Spleen (tissue), 11 donors: ENCODE results near the gene SSR3. TPM values are rescaled to one million over a fixed set of nuclear protein-coding genes. Genes with fewer than 3 reads are reported as not detected.

Experiments
- DNase-seq: peaks from one replicate; pipeline ENCODE4 v3.0.0-alpha.2; 2020
- H3K27ac ChIP-seq, 8 donors: fragments of 200-600 bp; sonication (generic) in 7 of 8; 1 replicate in 4 of 8; 2 replicates in 4 of 8; pipeline versions ENCODE4 v1.5.0 to v1.8.0; 2016 to 2021; ENCODE audit warnings: inconsistent platforms in 4 of 8, mild to moderate bottlenecking in 4 of 8, moderate library complexity in 1 of 8
- H3K27me3 ChIP-seq, 7 donors: fragments of 200-600 bp; sonication (generic) in 6 of 7; replicated peaks in 1 of 7; 1 replicate in 4 of 7; 2 replicates in 3 of 7; pipeline versions ENCODE4 v1.5.0 to v1.8.0; 2016 to 2021; ENCODE audit warnings: inconsistent platforms in 3 of 7, mild to moderate bottlenecking in 1 of 7
- H3K36me3 ChIP-seq, 6 donors: fragments of 200-600 bp; sonication (generic) in 5 of 6; 1 replicate in 4 of 6; 2 replicates in 2 of 6; pipeline versions ENCODE4 v1.5.0 to v1.8.0; 2016 to 2021; ENCODE audit warnings: inconsistent platforms in 2 of 6
- H3K4me1 ChIP-seq, 6 donors: fragments of 200-600 bp; sonication (generic) in 5 of 6; 1 replicate in 3 of 6; 2 replicates in 3 of 6; pipeline versions ENCODE4 v1.5.0 to v1.8.0; 2016 to 2021; ENCODE audit warnings: inconsistent platforms in 3 of 6
- H3K4me3 ChIP-seq, 8 donors: fragments of 200-600 bp; sonication (generic) in 7 of 8; 1 replicate in 4 of 8; 2 replicates in 4 of 8; pipeline versions ENCODE4 v1.5.0 to v1.8.0; 2016 to 2021; ENCODE audit warnings: inconsistent platforms in 4 of 8, mild to moderate bottlenecking in 4 of 8, moderate library complexity in 2 of 8
- H3K9me3 ChIP-seq, 8 donors: fragments of 200-600 bp; sonication (generic) in 7 of 8; 1 replicate in 4 of 8; 2 replicates in 4 of 8; pipeline versions ENCODE4 v1.5.0 to v1.8.0; 2016 to 2021; ENCODE audit warnings: inconsistent platforms in 4 of 8
- POLR2A ChIP-seq, 3 donors: fragments of 450-650 bp; IDR thresholded peaks; one replicate each; pipeline ENCODE4 v1.5.1; 2017; ENCODE audit warnings: antibody characterized with exemption in 3 of 3, mild to moderate bottlenecking in 1 of 3
- POLR2AphosphoS5 ChIP-seq, 3 donors: sonication (generic); formaldehyde crosslinking; IDR thresholded peaks; one replicate each; pipeline ENCODE4 v1.5.1; 2017; ENCODE audit warnings: antibody characterized with exemption in 3 of 3
- WGBS, 5 donors: extraction: QIAGEN DNeasy Blood & Tissue Kit in 3 of 5; methylation state at CpG; one replicate each; pipeline versions ENCODE4 v1.1.5 to v1.1.7; 2013 to 2018; 5-methylcytosine and 5-hydroxymethylcytosine counted together
- intact Hi-C: fragments of 100-400 bp; cut with DNase I; formaldehyde crosslinking; loops from one replicate; pipeline ENCODE4 v1.15.0; 2023; ENCODE audit warnings: low total_unique reads
- polyA plus RNA-seq, 3 donors: library from polyadenylated mRNA; stranded (reverse); fragments of 200-250 nt; gene quantifications; one replicate each; pipeline ENCODE4 v1.2.1, GENCODE V29; 2013
- total RNA-seq, 7 donors: library from RNA; depleted of rRNA in 3 of 7; stranded (reverse); fragments of >200 nt in 3 of 7; fragmentation: NEBNext Ultra II Directional in 4 of 7; extraction: Animal tissue kit (Norgen Biotek cat#: 25700) in 4 of 7; gene quantifications; one replicate each; pipeline versions ENCODE4 v1.1.0 to v1.2.1, GENCODE V29; 2016 to 2021
- TF ChIP-seq, protein P1 (sequence below), 11 experiments: fragments of 200-600 bp in 7 of 11; fragments of 450-650 bp in 4 of 11; sonication (generic) in 4 of 11; IDR thresholded peaks in 8 of 11; conservative IDR thresholded peaks in 3 of 11; 1 replicate in 7 of 11; 2 replicates in 4 of 11; pipeline versions ENCODE4 v1.4.0 to v1.8.0; 2016 to 2021; ENCODE audit warnings: antibody characterized with exemption in 11 of 11, inconsistent platforms in 4 of 11, mild to moderate bottlenecking in 1 of 11
- donor health status: healthy with polysubstance abuse.
- donor health status: DM: no; HTN: no; CAD: no; lungs with moderate emphysema.
- donor health status: DM: no; HTN: no; CAD: no.
- donor health status: Bipolar disorder and iron deficiency.
- donor health status: healthy.
- donor health status: DM: no; HTN: no; CAD: no.
- donor health status: DM: yes; HTN: yes; CAD: no.

SSR3 gene
- total and polyA plus RNA-seq, 10 donors, result 36.6 to 123 (median 96.7) TPM

DNA sequence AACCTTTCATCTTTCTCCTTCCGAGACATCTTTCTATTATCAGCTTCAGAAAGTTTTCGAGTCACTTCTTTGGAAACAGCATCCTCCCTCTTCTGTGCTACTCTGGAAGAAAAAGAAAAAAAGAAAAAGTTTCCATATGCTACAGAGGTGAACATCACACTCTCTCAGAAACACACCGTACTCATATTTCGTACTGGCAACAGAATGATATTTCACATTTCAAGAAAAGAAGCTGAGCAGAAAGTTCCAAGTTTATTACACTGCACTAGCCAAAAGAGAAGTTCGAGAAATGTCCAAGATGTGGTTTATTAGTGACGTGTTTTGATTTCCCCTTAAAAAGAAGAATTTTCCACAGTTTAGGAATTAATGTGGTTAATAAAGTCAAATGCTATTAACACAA, 6.0 kb downstream of the SSR3 start:
- Histone ChIP-seq H3K9me3 (no peaks in the 10 kb centered on the region), H3K27me3 (no peaks in the 10 kb centered on the region), H3K27ac (peak overlapping the region in 1 of 8 donors; percentile 4), H3K4me3 (no peak overlapping the region), H3K36me3 (peaks cover 0 to 93% (median 48%) of the 10 kb centered on the region in 6 donors), H3K4me1 (peaks cover 15 to 87% (median 51%) of the 10 kb centered on the region in 6 donors)
- intact Hi-C loops, result no loop called here
- WGBS, 5 donors, result 73 to 88% (median 81%) methylated on average over 6 of the region's 6 CpGs
- DNase-seq, result no peak
- TF ChIP-seq POLR2A (IDR thresholded peaks at IDR 0.05), result no peak
- TF ChIP-seq, protein P1, sequence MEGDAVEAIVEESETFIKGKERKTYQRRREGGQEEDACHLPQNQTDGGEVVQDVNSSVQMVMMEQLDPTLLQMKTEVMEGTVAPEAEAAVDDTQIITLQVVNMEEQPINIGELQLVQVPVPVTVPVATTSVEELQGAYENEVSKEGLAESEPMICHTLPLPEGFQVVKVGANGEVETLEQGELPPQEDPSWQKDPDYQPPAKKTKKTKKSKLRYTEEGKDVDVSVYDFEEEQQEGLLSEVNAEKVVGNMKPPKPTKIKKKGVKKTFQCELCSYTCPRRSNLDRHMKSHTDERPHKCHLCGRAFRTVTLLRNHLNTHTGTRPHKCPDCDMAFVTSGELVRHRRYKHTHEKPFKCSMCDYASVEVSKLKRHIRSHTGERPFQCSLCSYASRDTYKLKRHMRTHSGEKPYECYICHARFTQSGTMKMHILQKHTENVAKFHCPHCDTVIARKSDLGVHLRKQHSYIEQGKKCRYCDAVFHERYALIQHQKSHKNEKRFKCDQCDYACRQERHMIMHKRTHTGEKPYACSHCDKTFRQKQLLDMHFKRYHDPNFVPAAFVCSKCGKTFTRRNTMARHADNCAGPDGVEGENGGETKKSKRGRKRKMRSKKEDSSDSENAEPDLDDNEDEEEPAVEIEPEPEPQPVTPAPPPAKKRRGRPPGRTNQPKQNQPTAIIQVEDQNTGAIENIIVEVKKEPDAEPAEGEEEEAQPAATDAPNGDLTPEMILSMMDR (IDR thresholded peaks at IDR 0.05 in 8 of 11, conservative IDR thresholded peaks at IDR 0.05 in 3 of 11), result no peak
- no peak for TF ChIP-seq POLR2AphosphoS5 (IDR thresholded peaks at IDR 0.05)

DNA sequence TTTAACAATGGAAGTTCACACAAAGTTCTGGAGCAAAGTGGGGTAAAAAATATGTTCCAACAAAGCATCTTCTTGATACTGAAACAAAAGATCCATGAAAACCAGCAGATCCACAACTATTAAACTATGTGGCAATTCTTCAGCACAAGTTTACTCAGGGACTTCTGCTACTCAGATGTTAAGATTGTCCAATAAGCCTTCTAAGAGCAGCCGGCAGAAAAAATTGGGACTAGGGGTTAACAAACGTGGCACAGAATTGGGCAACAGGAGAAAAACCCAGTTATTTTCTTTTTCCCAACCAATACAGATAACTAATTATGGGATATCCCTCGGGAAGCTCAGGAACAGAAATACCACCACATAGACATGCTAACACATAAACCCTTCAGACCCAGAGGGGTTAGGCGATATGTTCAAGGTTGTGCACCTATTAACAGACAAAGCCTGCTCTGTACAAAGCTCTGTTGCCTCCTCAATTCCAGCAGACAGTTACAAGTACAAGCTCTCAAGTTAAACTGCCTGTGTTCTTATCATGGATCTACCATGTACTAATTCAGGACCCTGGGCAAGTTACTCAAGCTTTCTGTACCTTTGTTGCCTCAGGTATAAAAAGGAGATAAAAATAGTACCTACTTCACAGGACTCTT, 6.8 kb downstream of the SSR3 start:
- 83 to 90% (median 85%) methylated on average over 4 of the region's 4 CpGs for WGBS, 5 donors
- intact Hi-C loops, result no loop called here
- Histone ChIP-seq H3K9me3 (no peaks in the 10 kb centered on the region), H3K27ac (peak overlapping the region in 2 of 8 donors; percentile 3 to 4), H3K4me3 (no peak overlapping the region), H3K27me3 (no peaks in the 10 kb centered on the region), H3K36me3 (peaks cover 0 to 100% (median 55%) of the 10 kb centered on the region in 6 donors), H3K4me1 (peaks cover 8 to 87% (median 46%) of the 10 kb centered on the region in 6 donors)
- DNase-seq, result no peak
- TF ChIP-seq, protein P1 (IDR thresholded peaks at IDR 0.05 in 8 of 11, conservative IDR thresholded peaks at IDR 0.05 in 3 of 11), result no peak
- TF ChIP-seq POLR2A (IDR thresholded peaks at IDR 0.05), result no peak
- no peak for TF ChIP-seq POLR2AphosphoS5 (IDR thresholded peaks at IDR 0.05)

DNA sequence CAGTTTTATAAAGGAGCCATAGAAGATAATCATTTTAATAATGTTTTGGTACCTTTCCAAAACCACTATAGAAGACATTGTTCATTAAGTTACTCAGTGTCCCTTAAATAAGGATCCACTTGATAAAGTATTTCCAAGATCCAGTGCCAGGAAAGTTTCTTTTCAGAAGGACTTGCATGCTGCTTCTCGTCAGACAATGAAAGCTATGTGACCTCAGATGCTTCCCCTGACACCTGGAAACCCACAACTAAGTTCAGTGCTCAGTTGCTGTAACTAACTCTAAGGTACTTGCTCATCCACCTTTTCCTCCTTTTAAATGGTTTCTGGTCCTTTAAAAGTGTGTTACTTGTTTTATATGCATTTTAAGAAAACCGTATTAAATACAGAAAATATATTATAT, 7.3 kb downstream of the SSR3 start:
- Histone ChIP-seq H3K36me3 (peaks cover 0 to 100% (median 60%) of the 10 kb centered on the region in 6 donors), H3K4me1 (peaks cover 5 to 87% (median 41%) of the 10 kb centered on the region in 6 donors), H3K27me3 (no peaks in the 10 kb centered on the region), H3K9me3 (no peaks in the 10 kb centered on the region), H3K4me3 (no peak overlapping the region), H3K27ac (no peak overlapping the region)
- 73 to 86% (median 78%) methylated on average over 2 of the region's 2 CpGs for WGBS, 5 donors
- DNase-seq, result no peak
- intact Hi-C loops, result no loop called here
- TF ChIP-seq POLR2A (IDR thresholded peaks at IDR 0.05), result no peak
- TF ChIP-seq, protein P1 (IDR thresholded peaks at IDR 0.05 in 8 of 11, conservative IDR thresholded peaks at IDR 0.05 in 3 of 11), result no peak
- no peak for TF ChIP-seq POLR2AphosphoS5 (IDR thresholded peaks at IDR 0.05)

DNA sequence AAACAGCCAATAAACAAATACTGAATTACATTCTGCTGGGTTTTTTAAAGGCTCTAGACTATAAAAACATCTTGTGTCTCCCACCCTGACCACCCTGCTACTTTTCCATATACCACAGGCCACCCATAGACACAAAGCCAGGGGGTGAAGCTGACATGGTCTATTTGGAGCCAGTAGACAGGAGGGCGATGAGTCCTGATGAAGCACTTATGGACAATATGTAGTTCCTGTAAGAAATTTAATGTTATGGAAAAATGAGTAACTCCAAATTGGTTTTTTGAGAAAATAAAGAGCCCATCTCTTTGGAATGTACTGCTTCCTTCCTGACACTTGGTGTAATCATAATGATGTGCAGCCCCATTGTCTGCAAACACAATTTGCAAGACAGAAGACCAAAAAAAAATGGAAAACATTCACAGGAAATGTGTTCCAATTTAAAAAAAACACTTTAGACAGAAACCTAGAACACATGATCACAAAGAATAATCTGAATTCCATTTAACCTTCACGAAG, 11.8 kb downstream of the SSR3 start:
- H3K27me3 ChIP-seq, result no peaks in the 10 kb centered on the region
- no peak overlapping the region for H3K4me3 ChIP-seq
- peaks cover 0 to 100% (median 68%) of the 10 kb centered on the region in 6 donors for H3K36me3 ChIP-seq
- peaks cover 0 to 50% (median 8%) of the 10 kb centered on the region in 6 donors for H3K4me1 ChIP-seq
- intact Hi-C loops, result no loop called here
- TF ChIP-seq POLR2A (IDR thresholded peaks at IDR 0.05), result no peak
- TF ChIP-seq, protein P1 (IDR thresholded peaks at IDR 0.05 in 8 of 11, conservative IDR thresholded peaks at IDR 0.05 in 3 of 11), result no peak
- no peak for TF ChIP-seq POLR2AphosphoS5 (IDR thresholded peaks at IDR 0.05)
- H3K9me3 ChIP-seq, result no peaks in the 10 kb centered on the region
- peak overlapping the region in 3 of 8 donors; percentile 1 to 15 (median 9) for H3K27ac ChIP-seq
- no peak for DNase-seq
- 81 to 91% (median 83%) methylated on average over 2 of the region's 2 CpGs for WGBS, 5 donors
